Cardiac septum (tissue), 1 donor: ENCODE data around the gene KIF12. TPM values are rescaled to one million over a fixed set of nuclear protein-coding genes. Genes with fewer than 3 reads are reported as not detected.

Experiments
- DNase-seq: peaks from one replicate; pipeline ENCODE4 v3.0.0-alpha.2; 2020; ENCODE audit warnings: low spot score
- intact Hi-C: fragments of 100-400 bp; cut with DNase I; formaldehyde crosslinking; loops from one replicate; pipeline ENCODE4 v1.14.0; 2022
- total RNA-seq: library from RNA; stranded (reverse); fragmentation: NEBNext Ultra II Directional; extraction: Animal tissue kit (Norgen Biotek cat#: 25700); gene quantifications from one replicate; pipeline ENCODE4 v1.2.1, GENCODE V29; 2021
- donor health status: DM: no; HTN: no; CAD: no.

The KIF12 gene
- total RNA-seq, 1 donor from 2014 or later: not detected

GRCh38 chr9:114124666-114125475, 25.8 kb upstream of the KIF12 start:
- intact Hi-C loops: loop anchor here (5.0 kb wide), 1 partner anchor 133 kb away; no protein-coding TSS in a partner anchor
- peak; percentile 69 for DNase-seq

- intact Hi-C loops: loop anchor here (5.0 kb wide), 1 partner anchor 132 kb away; no protein-coding TSS in a partner anchor
- DNase-seq: peak; percentile 31
Measured at GRCh38 chr9:114124138-114124537, 25.0 kb upstream of the KIF12 start.

GRCh38 chr9:114123031-114123977, 24.2 kb upstream of the KIF12 start:
- intact Hi-C loops: loop anchor here (5.0 kb wide), 1 partner anchor 131 kb away; no protein-coding TSS in a partner anchor
- peak; percentile 62 for DNase-seq

- intact Hi-C loops: loop anchor here (5.0 kb wide), 1 partner anchor 130 kb away; no protein-coding TSS in a partner anchor
Measured at GRCh38 chr9:114122136-114123027, 23.3 kb upstream of the KIF12 start.

GRCh38 chr9:114121227-114122135, 22.4 kb upstream of the KIF12 start:
- intact Hi-C loops: loop anchor here (5.0 kb wide), 1 partner anchor 129 kb away; no protein-coding TSS in a partner anchor
- DNase-seq: peak; percentile 70

More at GRCh38 chr9:114122136-114123027, 23.3 kb upstream of the KIF12 start:
- DNase-seq: no peak

GRCh38 chr9:114120192-114121014, 21.3 kb upstream of the KIF12 start:
- intact Hi-C loops: loop anchor here (5.0 kb wide), 1 partner anchor 128 kb away; no protein-coding TSS in a partner anchor
- peak; percentile 49 for DNase-seq

GRCh38 chr9:114119242-114120191, 20.4 kb upstream of the KIF12 start:
- peak; percentile 33 for DNase-seq
- intact Hi-C loops: loop anchor here (5.0 to 10.0 kb wide), 2 partner anchors 65 to 127 kb away; no protein-coding TSS in a partner anchor

- DNase-seq: peak; percentile 47
- intact Hi-C loops: loop anchor here (10.0 kb wide), 1 partner anchor 63 kb away; no protein-coding TSS in a partner anchor
Measured at GRCh38 chr9:114117996-114118830, 19.1 kb upstream of the KIF12 start.

- no peak for DNase-seq
Measured at GRCh38 chr9:114117614-114117995, 18.5 kb upstream of the KIF12 start.

GRCh38 chr9:114116126-114116747, 17.1 kb upstream of the KIF12 start:
- intact Hi-C loops: loop anchor here (10.0 kb wide), 1 partner anchor 61 kb away; no protein-coding TSS in a partner anchor
- no peak for DNase-seq

More at GRCh38 chr9:114117614-114117995, 18.5 kb upstream of the KIF12 start:
- intact Hi-C loops: loop anchor here (10.0 kb wide), 1 partner anchor 63 kb away; no protein-coding TSS in a partner anchor

- DNase-seq: no peak
- intact Hi-C loops: loop anchor here (10.0 kb wide), 1 partner anchor 61 kb away; no protein-coding TSS in a partner anchor
Measured at GRCh38 chr9:114115654-114116125, 16.6 kb upstream of the KIF12 start.

GRCh38 chr9:114114364-114114763, 15.3 kb upstream of the KIF12 start:
- DNase-seq: no peak
- intact Hi-C loops: loop anchor here (10.0 kb wide), 1 partner anchor 60 kb away; no protein-coding TSS in a partner anchor

- intact Hi-C loops: loop anchor here (10.0 kb wide), 1 partner anchor 58 kb away; no protein-coding TSS in a partner anchor
- peak; percentile 85 for DNase-seq
Measured at GRCh38 chr9:114112778-114113584, 13.9 kb upstream of the KIF12 start.
